ENCODE data around the gene COL24A1. TPM values are rescaled to one million over a fixed set of nuclear protein-coding genes. Genes with fewer than 3 reads are reported as not detected.

The COL24A1 gene
- polyA plus RNA-seq, 1 experiment: 2.2 TPM

DNA sequence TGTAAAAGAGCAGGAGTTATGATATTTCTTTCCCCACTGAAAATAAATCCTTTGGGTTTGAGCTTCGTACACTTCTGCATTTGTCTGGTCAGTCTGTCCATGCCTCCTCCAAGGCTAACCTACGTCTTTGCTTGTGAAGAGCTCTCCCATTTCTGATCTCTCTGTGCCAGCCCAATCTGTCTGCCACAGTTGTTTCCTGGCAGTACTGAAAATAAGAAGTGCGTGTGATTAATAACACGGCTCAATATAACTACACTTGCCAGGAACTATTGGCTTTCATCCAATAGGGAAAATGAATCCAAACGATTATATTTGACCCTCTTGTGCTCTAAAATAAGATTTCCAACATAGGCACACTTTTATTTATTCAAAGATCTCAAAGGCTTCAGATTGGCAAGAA lies 19.2 kb upstream of the COL24A1 start:
- H3K9me3 ChIP-seq (ENCODE audit: control insufficient read depth, insufficient read depth, low read length): no peaks in the 10 kb centered on the region
- DNase-seq (ENCODE audit: low read depth, low spot score): no peak
- POLR2A ChIA-PET: no interaction called here
- no peak overlapping the region for H3K4me3 ChIP-seq (ENCODE audit: low read depth, low read length)
- H3K27me3 ChIP-seq (ENCODE audit: control insufficient read depth, insufficient read depth, low read length): no peaks in the 10 kb centered on the region
- H3K27ac ChIP-seq (ENCODE audit: low read depth, low read length): no peak overlapping the region
- TF ChIP-seq, protein P1, sequence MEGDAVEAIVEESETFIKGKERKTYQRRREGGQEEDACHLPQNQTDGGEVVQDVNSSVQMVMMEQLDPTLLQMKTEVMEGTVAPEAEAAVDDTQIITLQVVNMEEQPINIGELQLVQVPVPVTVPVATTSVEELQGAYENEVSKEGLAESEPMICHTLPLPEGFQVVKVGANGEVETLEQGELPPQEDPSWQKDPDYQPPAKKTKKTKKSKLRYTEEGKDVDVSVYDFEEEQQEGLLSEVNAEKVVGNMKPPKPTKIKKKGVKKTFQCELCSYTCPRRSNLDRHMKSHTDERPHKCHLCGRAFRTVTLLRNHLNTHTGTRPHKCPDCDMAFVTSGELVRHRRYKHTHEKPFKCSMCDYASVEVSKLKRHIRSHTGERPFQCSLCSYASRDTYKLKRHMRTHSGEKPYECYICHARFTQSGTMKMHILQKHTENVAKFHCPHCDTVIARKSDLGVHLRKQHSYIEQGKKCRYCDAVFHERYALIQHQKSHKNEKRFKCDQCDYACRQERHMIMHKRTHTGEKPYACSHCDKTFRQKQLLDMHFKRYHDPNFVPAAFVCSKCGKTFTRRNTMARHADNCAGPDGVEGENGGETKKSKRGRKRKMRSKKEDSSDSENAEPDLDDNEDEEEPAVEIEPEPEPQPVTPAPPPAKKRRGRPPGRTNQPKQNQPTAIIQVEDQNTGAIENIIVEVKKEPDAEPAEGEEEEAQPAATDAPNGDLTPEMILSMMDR (IDR thresholded peaks at IDR 0.05; ENCODE audit: low read depth, low read length): no peak
- CTCF ChIA-PET: no interaction called here

DNA sequence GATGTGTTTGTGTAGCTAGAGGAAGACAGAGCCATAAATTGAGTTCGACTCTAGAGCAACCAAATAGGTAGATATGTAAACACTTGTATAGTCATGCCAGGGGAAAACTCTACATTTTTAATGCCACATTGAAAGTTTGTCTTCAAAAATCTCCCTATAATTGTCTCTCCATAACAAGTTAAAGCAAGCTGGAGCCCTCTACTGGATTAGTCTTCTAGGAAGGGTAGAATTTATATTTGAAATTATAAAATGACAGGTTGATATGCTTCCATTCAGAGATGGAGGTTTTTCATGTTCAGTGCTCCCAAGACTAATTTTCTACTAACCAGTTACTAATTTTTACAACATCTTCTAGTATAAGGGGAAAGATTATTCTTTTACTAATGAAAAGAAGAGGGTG lies 13.1 kb upstream of the COL24A1 start:
- CTCF ChIA-PET: interaction anchor here (1.1 to 1.6 kb wide), 3 partner anchors 151 to 336 kb away, joined by 3 to 8 read pairs (median 5); no protein-coding TSS in a partner anchor

DNA sequence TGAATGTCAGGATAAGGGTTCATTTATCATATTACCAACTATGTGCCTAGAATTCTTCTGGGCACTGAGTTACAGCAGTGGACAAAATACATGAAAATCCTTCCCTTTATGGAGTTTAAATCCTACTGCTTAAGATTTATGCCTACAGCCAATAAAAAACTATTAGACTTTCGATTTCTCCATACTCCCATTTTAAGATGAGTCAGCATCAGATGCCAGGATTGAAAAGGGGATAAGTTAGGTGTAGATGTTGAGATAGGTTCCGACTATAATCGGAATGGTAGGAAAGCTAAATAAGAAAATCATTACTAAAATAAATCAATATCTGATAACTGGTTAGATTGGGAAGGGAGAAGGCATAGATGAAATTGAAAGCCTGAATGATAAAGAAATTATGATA lies 3.2 kb upstream of the COL24A1 start:
- DNase-seq (ENCODE audit: low read depth, low spot score): no peak
- Histone ChIP-seq H3K27me3 (ENCODE audit: control insufficient read depth, insufficient read depth, low read length) (no peaks in the 10 kb centered on the region), H3K4me3 (ENCODE audit: low read depth, low read length) (no peak overlapping the region), H3K27ac (ENCODE audit: low read depth, low read length) (no peak overlapping the region), H3K9me3 (ENCODE audit: control insufficient read depth, insufficient read depth, low read length) (peaks cover 4% of the 10 kb centered on the region; the same call in 1 of the 2 replicates)
- TF ChIP-seq, protein P1 (IDR thresholded peaks at IDR 0.05; ENCODE audit: low read depth, low read length): no peak
- POLR2A ChIA-PET: no interaction called here
- CTCF ChIA-PET: no interaction called here

More for the DNA sequence above, 13.1 kb upstream of the COL24A1 start:
- H3K27ac ChIP-seq (ENCODE audit: low read depth, low read length): no peak overlapping the region
- DNase-seq (ENCODE audit: low read depth, low spot score): no peak
- POLR2A ChIA-PET: interaction anchor here (0.5 kb wide), 1 partner anchor 373 kb away, joined by 4 read pairs; no protein-coding TSS in a partner anchor
- TF ChIP-seq, protein P1 (IDR thresholded peaks at IDR 0.05; ENCODE audit: low read depth, low read length): peak; percentile 52
- H3K27me3 ChIP-seq (ENCODE audit: control insufficient read depth, insufficient read depth, low read length): no peaks in the 10 kb centered on the region
- no peak overlapping the region for H3K4me3 ChIP-seq (ENCODE audit: low read depth, low read length)
- no peaks in the 10 kb centered on the region; the same call in 1 of the 2 replicates for H3K9me3 ChIP-seq (ENCODE audit: control insufficient read depth, insufficient read depth, low read length)

DNA sequence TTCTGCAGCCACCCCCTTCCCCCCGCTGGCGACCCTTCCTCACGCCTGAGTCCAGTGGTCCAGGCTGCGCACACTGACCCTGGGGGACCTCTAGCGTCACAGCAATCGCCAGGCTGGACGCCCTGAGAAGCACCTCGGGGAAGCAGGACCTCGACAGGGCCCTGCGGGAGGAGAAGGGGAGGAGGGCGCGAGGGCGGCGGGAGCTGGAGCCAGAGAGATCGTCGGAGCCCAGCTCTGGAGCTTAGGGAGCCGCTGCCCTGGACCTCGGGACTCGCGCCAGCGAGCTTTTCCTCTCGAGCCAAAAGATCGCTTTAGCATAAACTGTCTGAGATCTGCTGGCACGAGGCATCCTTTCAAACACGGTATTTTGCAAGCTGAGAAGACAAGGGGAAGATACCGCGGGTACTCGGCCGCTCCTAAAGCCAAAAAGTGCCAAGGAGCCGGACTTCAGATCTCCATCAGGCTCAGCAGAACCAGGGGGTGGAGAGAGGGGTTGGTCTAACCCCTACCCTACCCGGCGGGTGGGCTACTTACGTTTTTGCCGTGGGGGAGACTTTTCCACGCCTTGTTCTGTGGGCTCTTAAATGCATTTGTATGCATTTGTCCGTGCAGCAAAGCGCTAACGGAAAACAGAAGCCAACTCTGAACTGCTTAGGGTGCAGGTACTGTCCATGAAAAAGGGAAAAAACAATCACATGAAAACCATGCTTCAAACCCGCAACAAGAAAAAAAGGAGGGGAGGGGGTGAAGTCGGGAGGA lies 586 bp downstream of the COL24A1 start:
- TF ChIP-seq, protein P1 (IDR thresholded peaks at IDR 0.05; ENCODE audit: low read depth, low read length): no peak
- Histone ChIP-seq H3K4me3 (ENCODE audit: low read depth, low read length) (peak overlapping the region; percentile 56), H3K27ac (ENCODE audit: low read depth, low read length) (peak overlapping the region; percentile 70), H3K9me3 (ENCODE audit: control insufficient read depth, insufficient read depth, low read length) (peaks cover 8% of the 10 kb centered on the region; the same call in 1 of the 2 replicates), H3K27me3 (ENCODE audit: control insufficient read depth, insufficient read depth, low read length) (no peaks in the 10 kb centered on the region)
- DNase-seq (ENCODE audit: low read depth, low spot score): no peak
- ChIA-PET POLR2A (no interaction called here), CTCF (no interaction called here)

DNA sequence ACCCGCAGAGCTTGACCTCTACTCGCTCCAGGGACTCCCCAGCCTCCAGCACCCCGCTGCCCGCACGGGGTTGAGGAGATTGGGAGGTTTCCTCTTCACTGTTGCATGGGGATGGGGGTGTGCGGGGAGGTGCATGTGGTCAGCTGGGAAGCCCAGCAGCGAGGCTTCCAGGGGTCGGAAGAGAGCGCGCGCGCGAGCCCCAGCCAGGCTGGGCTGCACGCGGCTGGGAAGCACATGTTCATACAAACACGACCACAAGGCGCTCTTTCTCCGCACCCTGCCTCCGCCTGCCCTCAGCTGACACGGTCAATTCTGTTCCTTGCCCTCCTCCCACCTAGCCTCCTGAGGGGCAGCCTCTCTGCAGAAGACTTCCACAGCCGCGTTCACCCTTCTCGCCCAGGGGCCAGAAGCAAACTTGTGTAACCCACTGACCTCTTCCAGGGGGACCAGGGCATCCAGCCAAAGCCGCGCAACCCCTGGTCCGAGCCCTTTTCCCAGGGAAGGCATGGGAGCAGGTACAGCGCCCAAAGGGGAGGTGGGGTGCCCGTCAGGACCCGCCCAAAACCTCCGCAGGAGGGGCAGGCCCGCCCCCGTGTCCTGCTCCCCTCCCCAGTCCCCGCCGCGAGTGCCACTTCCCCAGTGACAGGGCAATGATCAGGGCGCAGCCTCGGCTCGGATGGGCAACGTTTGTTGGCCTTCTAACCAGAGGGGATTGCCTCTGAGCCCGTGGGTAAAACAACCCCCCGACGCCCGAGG lies 1.3 kb downstream of the COL24A1 start:
- peak overlapping the region; percentile 56 for H3K4me3 ChIP-seq (ENCODE audit: low read depth, low read length)
- CTCF ChIA-PET: no interaction called here
- TF ChIP-seq, protein P1 (IDR thresholded peaks at IDR 0.05; ENCODE audit: low read depth, low read length): no peak
- no peak for DNase-seq (ENCODE audit: low read depth, low spot score)
- POLR2A ChIA-PET: no interaction called here
- peak overlapping the region; percentile 70 for H3K27ac ChIP-seq (ENCODE audit: low read depth, low read length)
- peaks cover 8% of the 10 kb centered on the region; the same call in 1 of the 2 replicates for H3K9me3 ChIP-seq (ENCODE audit: control insufficient read depth, insufficient read depth, low read length)
- H3K27me3 ChIP-seq (ENCODE audit: control insufficient read depth, insufficient read depth, low read length): no peaks in the 10 kb centered on the region
